Right atrium auricular region (tissue), 2 donors: ENCODE data around the gene ZNF326. TPM values are rescaled to one million over a fixed set of nuclear protein-coding genes. Genes with fewer than 3 reads are reported as not detected.
"Not testable (repeated sequence)": the region's sequence is repeated elsewhere in the genome, so short reads cannot be mapped to it uniquely, and the experiment has no call there.

Experiments used
- DNase-seq: peaks from one replicate; pipeline ENCODE4 v3.0.0-alpha.2; 2019; ENCODE audit warnings: low spot score
- H3K27ac ChIP-seq, 2 donors: fragments of 200-600 bp; sonication (generic); 1 replicate in 1 of 2; 2 replicates in 1 of 2; pipeline ENCODE4 v1.5.1; 2016 to 2019
- H3K27me3 ChIP-seq, 2 donors: fragments of 200-600 bp; sonication (generic); one replicate each; pipeline versions ENCODE4 v1.5.1 to v1.6.0; 2017 to 2019
- H3K36me3 ChIP-seq: fragments of 200-600 bp; sonication (generic); one replicate; pipeline ENCODE4 v1.5.1; 2016
- H3K4me1 ChIP-seq, 2 donors: fragments of 200-600 bp; sonication (generic); one replicate each; pipeline versions ENCODE4 v1.5.1 to v1.6.0; 2017 to 2019
- H3K4me3 ChIP-seq, 2 donors: fragments of 200-600 bp; sonication (generic); 1 replicate in 1 of 2; 2 replicates in 1 of 2; pipeline ENCODE4 v1.5.1; 2017 to 2019; ENCODE audit warnings: mild to moderate bottlenecking in 1 of 2, moderate library complexity in 1 of 2
- H3K9me3 ChIP-seq, 2 donors: fragments of 200-600 bp; sonication (generic); one replicate each; pipeline ENCODE4 v1.5.1; 2019
- total RNA-seq, 2 donors: library from RNA; depleted of rRNA; stranded (reverse); fragments of >200 nt; gene quantifications; one replicate each; pipeline ENCODE4 v1.1.0, GENCODE V29; 2016
- TF ChIP-seq, protein P1 (sequence below), 2 donors: fragments of 200-600 bp; sonication (generic); IDR thresholded peaks; one replicate each; pipeline ENCODE4 v1.5.1; 2019; ENCODE audit warnings: antibody characterized with exemption in 2 of 2

The ZNF326 gene
- total RNA-seq, 2 donors from 2014 or later: 5.3 to 7.3 TPM

GRCh38 chr1:90046635-90047034, 51.7 kb downstream of the ZNF326 start:
- H3K36me3 ChIP-seq: no peaks in the 10 kb centered on the region
- TF ChIP-seq, protein P1, sequence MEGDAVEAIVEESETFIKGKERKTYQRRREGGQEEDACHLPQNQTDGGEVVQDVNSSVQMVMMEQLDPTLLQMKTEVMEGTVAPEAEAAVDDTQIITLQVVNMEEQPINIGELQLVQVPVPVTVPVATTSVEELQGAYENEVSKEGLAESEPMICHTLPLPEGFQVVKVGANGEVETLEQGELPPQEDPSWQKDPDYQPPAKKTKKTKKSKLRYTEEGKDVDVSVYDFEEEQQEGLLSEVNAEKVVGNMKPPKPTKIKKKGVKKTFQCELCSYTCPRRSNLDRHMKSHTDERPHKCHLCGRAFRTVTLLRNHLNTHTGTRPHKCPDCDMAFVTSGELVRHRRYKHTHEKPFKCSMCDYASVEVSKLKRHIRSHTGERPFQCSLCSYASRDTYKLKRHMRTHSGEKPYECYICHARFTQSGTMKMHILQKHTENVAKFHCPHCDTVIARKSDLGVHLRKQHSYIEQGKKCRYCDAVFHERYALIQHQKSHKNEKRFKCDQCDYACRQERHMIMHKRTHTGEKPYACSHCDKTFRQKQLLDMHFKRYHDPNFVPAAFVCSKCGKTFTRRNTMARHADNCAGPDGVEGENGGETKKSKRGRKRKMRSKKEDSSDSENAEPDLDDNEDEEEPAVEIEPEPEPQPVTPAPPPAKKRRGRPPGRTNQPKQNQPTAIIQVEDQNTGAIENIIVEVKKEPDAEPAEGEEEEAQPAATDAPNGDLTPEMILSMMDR (IDR thresholded peaks at IDR 0.05): no peak
- no peaks in the 10 kb centered on the region for H3K4me1 ChIP-seq
- no peak overlapping the region for H3K27ac ChIP-seq
- no peak overlapping the region for H3K4me3 ChIP-seq
- no peaks in the 10 kb centered on the region for H3K9me3 ChIP-seq
- DNase-seq: no peak
- no peaks in the 10 kb centered on the region for H3K27me3 ChIP-seq

- no peak for DNase-seq
- H3K4me3 ChIP-seq: no peak overlapping the region
- H3K36me3 ChIP-seq: no peaks in the 10 kb centered on the region
- H3K27ac ChIP-seq: no peak overlapping the region
- H3K4me1 ChIP-seq: no peaks in the 10 kb centered on the region
- H3K9me3 ChIP-seq: no peaks in the 10 kb centered on the region
- H3K27me3 ChIP-seq: no peaks in the 10 kb centered on the region
- TF ChIP-seq, protein P1 (IDR thresholded peaks at IDR 0.05): no peak
Observed at GRCh38 chr1:90048043-90048442, 53.1 kb downstream of the ZNF326 start.

DNA sequence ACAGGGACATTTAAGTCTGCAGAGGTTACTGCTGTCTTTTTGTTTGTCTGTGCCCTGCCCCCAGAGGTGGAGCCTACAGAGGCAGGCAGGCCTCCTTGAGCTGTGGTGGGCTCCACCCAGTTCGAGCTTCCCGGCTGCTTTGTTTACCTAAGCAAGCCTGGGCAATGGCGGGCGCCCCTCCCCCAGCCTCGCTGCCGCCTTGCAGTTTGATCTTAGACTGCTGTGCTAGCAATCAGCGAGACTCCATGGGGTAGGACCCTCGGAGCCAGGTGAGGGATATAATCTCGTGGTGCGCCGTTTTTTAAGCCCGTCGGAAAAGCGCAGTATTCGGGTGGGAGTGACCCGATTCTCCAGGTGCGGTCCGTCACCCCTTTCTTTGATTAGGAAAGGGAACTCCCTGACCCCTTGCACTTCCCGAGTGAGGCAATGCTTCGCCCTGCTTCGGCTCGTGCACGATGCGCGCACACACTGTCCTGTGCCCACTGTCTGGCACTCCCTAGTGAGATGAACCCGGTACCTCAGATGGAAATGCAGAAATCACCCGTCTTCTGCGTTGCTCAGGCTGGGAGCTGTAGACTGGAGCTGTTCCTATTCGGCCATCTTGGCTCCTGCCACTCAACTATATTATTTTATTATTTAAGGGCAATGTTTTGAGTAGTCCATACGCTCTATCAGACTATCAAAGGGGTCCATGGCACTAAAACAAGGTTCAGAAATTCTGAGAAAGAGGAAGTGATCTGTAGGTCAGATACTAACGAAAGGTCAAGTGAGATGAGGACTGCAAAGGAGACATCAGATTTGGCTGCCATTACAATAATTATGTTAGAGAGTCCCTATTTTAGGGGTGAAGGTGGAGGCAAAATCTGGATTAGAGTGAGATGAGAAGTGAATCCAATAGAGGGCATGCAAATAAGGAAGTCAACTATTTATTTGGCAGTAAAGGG, 68.1 kb downstream of the ZNF326 start:
- H3K36me3 ChIP-seq, H3K4me3 ChIP-seq, DNase-seq, H3K4me1 ChIP-seq, H3K27ac ChIP-seq, H3K9me3 ChIP-seq, H3K27me3 ChIP-seq: not testable (repeated sequence)

DNA sequence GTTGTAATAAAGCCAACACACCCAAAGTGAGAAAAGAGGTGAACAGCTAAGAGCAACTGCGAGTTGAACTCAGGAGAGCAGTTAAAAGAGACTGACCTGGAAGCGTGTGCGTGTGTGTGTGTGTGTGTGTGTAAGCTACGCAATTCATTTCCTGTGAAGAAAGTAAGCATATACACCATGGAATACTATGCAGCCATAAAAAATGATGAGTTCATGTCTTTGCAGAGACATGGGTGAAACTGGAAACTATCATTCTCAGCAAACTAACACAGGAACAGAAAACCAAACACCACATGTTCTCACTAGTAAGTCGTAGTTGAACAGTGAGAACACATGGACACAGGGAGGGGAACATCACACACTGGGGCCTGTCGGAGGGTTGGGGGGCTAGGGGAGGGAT, 69.2 kb downstream of the ZNF326 start:
- not testable (repeated sequence) for H3K27me3 ChIP-seq, H3K9me3 ChIP-seq, H3K4me1 ChIP-seq

DNA sequence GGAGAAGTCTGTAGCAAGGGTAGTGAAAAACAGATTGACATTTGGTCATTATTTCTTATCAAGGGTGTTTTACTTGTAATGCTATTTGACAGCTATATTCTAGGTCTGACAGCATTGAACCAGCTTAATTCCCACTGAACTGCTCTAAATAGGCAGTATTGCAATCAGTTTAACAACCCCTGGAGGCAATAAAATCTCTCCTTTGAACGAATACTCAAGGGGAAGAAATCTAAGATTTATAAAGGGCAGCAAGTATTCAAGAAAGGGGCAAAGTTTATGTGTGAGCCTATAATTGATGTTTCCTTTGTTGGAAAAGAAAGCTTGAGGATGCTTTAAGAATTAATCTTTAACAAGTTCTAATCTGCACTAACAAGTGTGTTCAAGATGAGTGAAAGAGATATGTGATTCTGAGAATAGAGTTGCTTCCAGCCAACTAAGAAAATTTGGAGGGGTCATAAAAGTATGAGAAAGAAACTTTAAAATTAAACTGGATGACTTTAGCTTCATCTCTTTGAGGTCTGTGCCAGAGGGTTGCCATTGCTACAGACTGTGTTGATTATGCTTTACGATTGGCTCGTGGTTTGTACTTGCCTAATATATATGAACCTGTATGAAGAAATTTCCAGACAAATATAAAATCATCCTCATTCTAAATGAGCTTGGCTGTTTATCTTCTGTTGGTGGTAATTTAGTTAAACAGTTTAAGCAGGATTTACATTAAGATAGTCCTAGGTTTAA, 72.5 kb downstream of the ZNF326 start:
- H3K4me3 ChIP-seq: no peak overlapping the region
- H3K36me3 ChIP-seq: no peaks in the 10 kb centered on the region
- no peak overlapping the region for H3K27ac ChIP-seq
- no peaks in the 10 kb centered on the region for H3K9me3 ChIP-seq
- H3K27me3 ChIP-seq: no peaks in the 10 kb centered on the region
- H3K4me1 ChIP-seq: no peaks in the 10 kb centered on the region
- DNase-seq: no peak
- TF ChIP-seq, protein P1 (IDR thresholded peaks at IDR 0.05): no peak

More for the DNA sequence above, 69.2 kb downstream of the ZNF326 start:
- DNase-seq, H3K4me3 ChIP-seq, H3K27ac ChIP-seq, H3K36me3 ChIP-seq: not testable (repeated sequence)

- Histone ChIP-seq H3K36me3 (no peaks in the 10 kb centered on the region), H3K4me3 (no peak overlapping the region), H3K4me1 (no peaks in the 10 kb centered on the region), H3K27me3 (no peaks in the 10 kb centered on the region), H3K27ac (no peak overlapping the region), H3K9me3 (no peaks in the 10 kb centered on the region)
- TF ChIP-seq, protein P1 (IDR thresholded peaks at IDR 0.05): no peak
- DNase-seq: no peak
Observed at GRCh38 chr1:90068611-90069280, 73.8 kb downstream of the ZNF326 start.
